ENCODE results near the gene SCG3.

SCG3 gene

GRCh38 chr15:51680321-51680720 is 982 bp upstream of the SCG3 start:
- Histone ChIP-seq H3K4me3 (ENCODE audit: low read depth, low read length) (no peak overlapping the region), H3K4me1 (ENCODE audit: control insufficient read depth, insufficient read depth, low read length, unreplicated experiment) (no peaks in the 10 kb centered on the region), H3K27ac (ENCODE audit: low read depth, low read length) (no peak overlapping the region), H3K36me3 (ENCODE audit: insufficient read depth, low read length) (no peaks in the 10 kb centered on the region), H2AFZ (ENCODE audit: low read length, unreplicated experiment) (no peak overlapping the region), H3K79me2 (ENCODE audit: control insufficient read depth, insufficient read depth, low read length, unreplicated experiment) (no peaks in the 10 kb centered on the region), H3K27me3 (ENCODE audit: insufficient read depth, low read length) (peaks cover 79% of the 10 kb centered on the region)

- Histone ChIP-seq H3K27ac (ENCODE audit: low read depth, low read length) (no peak overlapping the region), H2AFZ (ENCODE audit: low read length, unreplicated experiment) (no peak overlapping the region), H3K36me3 (ENCODE audit: insufficient read depth, low read length) (no peaks in the 10 kb centered on the region), H3K4me1 (ENCODE audit: control insufficient read depth, insufficient read depth, low read length, unreplicated experiment) (no peaks in the 10 kb centered on the region), H3K4me3 (ENCODE audit: low read depth, low read length) (no peak overlapping the region), H3K79me2 (ENCODE audit: control insufficient read depth, insufficient read depth, low read length, unreplicated experiment) (no peaks in the 10 kb centered on the region), H3K27me3 (ENCODE audit: insufficient read depth, low read length) (peaks cover 91% of the 10 kb centered on the region)
These were observed 6.3 kb downstream of the SCG3 start for GRCh38 chr15:51687565-51687964.

- H3K36me3 ChIP-seq (ENCODE audit: insufficient read depth, low read length): no peaks in the 10 kb centered on the region
- no peak overlapping the region for H2AFZ ChIP-seq (ENCODE audit: low read length, unreplicated experiment)
- no peak overlapping the region for H3K27ac ChIP-seq (ENCODE audit: low read depth, low read length)
- H3K27me3 ChIP-seq (ENCODE audit: insufficient read depth, low read length): peaks cover 90% of the 10 kb centered on the region
- no peaks in the 10 kb centered on the region for H3K79me2 ChIP-seq (ENCODE audit: control insufficient read depth, insufficient read depth, low read length, unreplicated experiment)
- no peaks in the 10 kb centered on the region for H3K4me1 ChIP-seq (ENCODE audit: control insufficient read depth, insufficient read depth, low read length, unreplicated experiment)
- H3K4me3 ChIP-seq (ENCODE audit: low read depth, low read length): no peak overlapping the region
These were observed 7.6 kb downstream of the SCG3 start for GRCh38 chr15:51688863-51689262.

- no peak overlapping the region for H2AFZ ChIP-seq (ENCODE audit: low read length, unreplicated experiment)
- H3K79me2 ChIP-seq (ENCODE audit: control insufficient read depth, insufficient read depth, low read length, unreplicated experiment): no peaks in the 10 kb centered on the region
- no peaks in the 10 kb centered on the region for H3K36me3 ChIP-seq (ENCODE audit: insufficient read depth, low read length)
- no peak overlapping the region for H3K4me3 ChIP-seq (ENCODE audit: low read depth, low read length)
- peaks cover 76% of the 10 kb centered on the region for H3K27me3 ChIP-seq (ENCODE audit: insufficient read depth, low read length)
- H3K27ac ChIP-seq (ENCODE audit: low read depth, low read length): no peak overlapping the region
- no peaks in the 10 kb centered on the region for H3K4me1 ChIP-seq (ENCODE audit: control insufficient read depth, insufficient read depth, low read length, unreplicated experiment)
These were observed 10.9 kb downstream of the SCG3 start for GRCh38 chr15:51692154-51692553.

- no peak overlapping the region for H3K27ac ChIP-seq (ENCODE audit: low read depth, low read length)
- H3K36me3 ChIP-seq (ENCODE audit: insufficient read depth, low read length): no peaks in the 10 kb centered on the region
- H3K4me3 ChIP-seq (ENCODE audit: low read depth, low read length): no peak overlapping the region
- H2AFZ ChIP-seq (ENCODE audit: low read length, unreplicated experiment): no peak overlapping the region
- no peaks in the 10 kb centered on the region for H3K79me2 ChIP-seq (ENCODE audit: control insufficient read depth, insufficient read depth, low read length, unreplicated experiment)
- no peaks in the 10 kb centered on the region for H3K4me1 ChIP-seq (ENCODE audit: control insufficient read depth, insufficient read depth, low read length, unreplicated experiment)
- peaks cover 80% of the 10 kb centered on the region for H3K27me3 ChIP-seq (ENCODE audit: insufficient read depth, low read length)
These were observed 15.3 kb downstream of the SCG3 start for GRCh38 chr15:51696566-51696965.

GRCh38 chr15:51697163-51697562 is 15.9 kb downstream of the SCG3 start:
- H3K4me1 ChIP-seq (ENCODE audit: control insufficient read depth, insufficient read depth, low read length, unreplicated experiment): no peaks in the 10 kb centered on the region
- H3K27ac ChIP-seq (ENCODE audit: low read depth, low read length): no peak overlapping the region
- peaks cover 75% of the 10 kb centered on the region for H3K27me3 ChIP-seq (ENCODE audit: insufficient read depth, low read length)
- H3K36me3 ChIP-seq (ENCODE audit: insufficient read depth, low read length): no peaks in the 10 kb centered on the region
- no peaks in the 10 kb centered on the region for H3K79me2 ChIP-seq (ENCODE audit: control insufficient read depth, insufficient read depth, low read length, unreplicated experiment)
- no peak overlapping the region for H3K4me3 ChIP-seq (ENCODE audit: low read depth, low read length)
- H2AFZ ChIP-seq (ENCODE audit: low read length, unreplicated experiment): no peak overlapping the region

- Histone ChIP-seq H3K4me3 (ENCODE audit: low read depth, low read length) (no peak overlapping the region), H3K4me1 (ENCODE audit: control insufficient read depth, insufficient read depth, low read length, unreplicated experiment) (no peaks in the 10 kb centered on the region), H3K79me2 (ENCODE audit: control insufficient read depth, insufficient read depth, low read length, unreplicated experiment) (no peaks in the 10 kb centered on the region), H3K36me3 (ENCODE audit: insufficient read depth, low read length) (no peaks in the 10 kb centered on the region), H3K27me3 (ENCODE audit: insufficient read depth, low read length) (peaks cover 72% of the 10 kb centered on the region), H2AFZ (ENCODE audit: low read length, unreplicated experiment) (no peak overlapping the region), H3K27ac (ENCODE audit: low read depth, low read length) (no peak overlapping the region)
These were observed 18.1 kb downstream of the SCG3 start for GRCh38 chr15:51699373-51699772.

- Histone ChIP-seq H3K36me3 (ENCODE audit: insufficient read depth, low read length) (no peaks in the 10 kb centered on the region), H3K4me1 (ENCODE audit: control insufficient read depth, insufficient read depth, low read length, unreplicated experiment) (no peaks in the 10 kb centered on the region), H2AFZ (ENCODE audit: low read length, unreplicated experiment) (no peak overlapping the region), H3K27me3 (ENCODE audit: insufficient read depth, low read length) (peaks cover 65% of the 10 kb centered on the region), H3K79me2 (ENCODE audit: control insufficient read depth, insufficient read depth, low read length, unreplicated experiment) (no peaks in the 10 kb centered on the region), H3K4me3 (ENCODE audit: low read depth, low read length) (no peak overlapping the region), H3K27ac (ENCODE audit: low read depth, low read length) (no peak overlapping the region)
These were observed 21.4 kb downstream of the SCG3 start for GRCh38 chr15:51702710-51703109.

GRCh38 chr15:51706291-51706690 is 25.0 kb downstream of the SCG3 start:
- no peaks in the 10 kb centered on the region for H3K36me3 ChIP-seq (ENCODE audit: insufficient read depth, low read length)
- H3K4me1 ChIP-seq (ENCODE audit: control insufficient read depth, insufficient read depth, low read length, unreplicated experiment): no peaks in the 10 kb centered on the region
- H3K27ac ChIP-seq (ENCODE audit: low read depth, low read length): no peak overlapping the region
- no peaks in the 10 kb centered on the region for H3K79me2 ChIP-seq (ENCODE audit: control insufficient read depth, insufficient read depth, low read length, unreplicated experiment)
- peaks cover 31% of the 10 kb centered on the region for H3K27me3 ChIP-seq (ENCODE audit: insufficient read depth, low read length)
- no peak overlapping the region for H2AFZ ChIP-seq (ENCODE audit: low read length, unreplicated experiment)
- no peak overlapping the region for H3K4me3 ChIP-seq (ENCODE audit: low read depth, low read length)

GRCh38 chr15:51706926-51707608 is 25.8 kb downstream of the SCG3 start:
- Histone ChIP-seq H3K27me3 (ENCODE audit: insufficient read depth, low read length) (peaks cover 28% of the 10 kb centered on the region), H3K4me3 (ENCODE audit: low read depth, low read length) (no peak overlapping the region), H2AFZ (ENCODE audit: low read length, unreplicated experiment) (no peak overlapping the region), H3K27ac (ENCODE audit: low read depth, low read length) (no peak overlapping the region), H3K4me1 (ENCODE audit: control insufficient read depth, insufficient read depth, low read length, unreplicated experiment) (no peaks in the 10 kb centered on the region), H3K36me3 (ENCODE audit: insufficient read depth, low read length) (no peaks in the 10 kb centered on the region), H3K79me2 (ENCODE audit: control insufficient read depth, insufficient read depth, low read length, unreplicated experiment) (no peaks in the 10 kb centered on the region)

GRCh38 chr15:51708013-51708412 is 26.7 kb downstream of the SCG3 start:
- Histone ChIP-seq H3K36me3 (ENCODE audit: insufficient read depth, low read length) (no peaks in the 10 kb centered on the region), H2AFZ (ENCODE audit: low read length, unreplicated experiment) (no peak overlapping the region), H3K79me2 (ENCODE audit: control insufficient read depth, insufficient read depth, low read length, unreplicated experiment) (no peaks in the 10 kb centered on the region), H3K27ac (ENCODE audit: low read depth, low read length) (no peak overlapping the region), H3K4me1 (ENCODE audit: control insufficient read depth, insufficient read depth, low read length, unreplicated experiment) (no peaks in the 10 kb centered on the region), H3K27me3 (ENCODE audit: insufficient read depth, low read length) (peaks cover 21% of the 10 kb centered on the region), H3K4me3 (ENCODE audit: low read depth, low read length) (no peak overlapping the region)

Data from ACC112 (cell line).